GM23248 (cell line): ENCODE results near the gene LHFPL2. TPM values are rescaled to one million over a fixed set of nuclear protein-coding genes. Genes with fewer than 3 reads are reported as not detected.
A peak's percentile ranks its signal among the peaks of the same experiment; 100 is the strongest.

Source experiments
- DNase-seq: peaks from one replicate; pipeline ENCODE4 v3.0.0-alpha.2; 2015
- H2AFZ ChIP-seq: fragments of 200-600 bp; sonication (generic); 2 replicates; pipeline ENCODE4 v1.6.1; 2016; ENCODE audit warnings: antibody characterized with exemption
- H3F3A ChIP-seq: fragments of 200-600 bp; sonication (generic); 2 replicates; pipeline ENCODE4 v1.6.1; 2016; ENCODE audit warnings: mild to moderate bottlenecking, antibody characterized with exemption, mixed run types; ENCODE audit not compliant: insufficient read depth
- H3K27ac ChIP-seq: fragments of 200-600 bp; sonication (generic); 2 replicates; pipeline ENCODE4 v1.5.1; 2016; ENCODE audit warnings: mild to moderate bottlenecking
- H3K27me3 ChIP-seq: fragments of 200-600 bp; sonication (generic); replicated peaks from 2 replicates; pipeline ENCODE4 v1.6.1; 2016; ENCODE audit warnings: mild to moderate bottlenecking; ENCODE audit not compliant: insufficient read depth
- H3K36me3 ChIP-seq: fragments of 200-600 bp; sonication (generic); 2 replicates; pipeline ENCODE4 v1.6.1; 2016; ENCODE audit warnings: low read depth, mild to moderate bottlenecking
- H3K4me1 ChIP-seq: fragments of 200-600 bp; sonication (generic); 2 replicates; pipeline ENCODE4 v1.6.1; 2016; ENCODE audit warnings: mild to moderate bottlenecking; ENCODE audit not compliant: insufficient read depth
- H3K4me2 ChIP-seq: fragments of 200-600 bp; sonication (generic); one replicate; pipeline ENCODE4 v1.6.1; 2016; ENCODE audit warnings: mild to moderate bottlenecking; ENCODE audit not compliant: unreplicated experiment
- H3K4me3 ChIP-seq: fragments of 200-600 bp; sonication (generic); 2 replicates; pipeline ENCODE4 v1.5.1; 2016; ENCODE audit warnings: mild to moderate bottlenecking
- H3K79me2 ChIP-seq: fragments of 200-600 bp; sonication (generic); 2 replicates; pipeline ENCODE4 v1.6.1; 2016; ENCODE audit warnings: mild to moderate bottlenecking; ENCODE audit not compliant: insufficient read depth
- H3K9ac ChIP-seq: fragments of 200-600 bp; sonication (generic); 2 replicates; pipeline ENCODE4 v1.6.1; 2016; ENCODE audit warnings: mild to moderate bottlenecking
- H3K9me2 ChIP-seq: fragments of 200-600 bp; sonication (generic); 2 replicates; pipeline ENCODE4 v1.6.1; 2016; ENCODE audit warnings: mixed run types, mild to moderate bottlenecking, moderate library complexity; ENCODE audit not compliant: insufficient read depth
- H3K9me3 ChIP-seq: fragments of 200-600 bp; sonication (generic); one replicate; pipeline ENCODE4 v1.6.1; 2017; ENCODE audit warnings: low read depth
- H4K20me1 ChIP-seq: fragments of 200-600 bp; sonication (generic); 2 replicates; pipeline ENCODE4 v1.6.0; 2016; ENCODE audit not compliant: insufficient read depth
- EZH2 ChIP-seq: fragments of 200-600 bp; sonication (generic); IDR thresholded peaks from 2 replicates; pipeline ENCODE4 v1.6.1; 2018; ENCODE audit warnings: antibody characterized with exemption, mild to moderate bottlenecking; ENCODE audit not compliant: insufficient read depth, poor library complexity, severe bottlenecking
- EZH2phosphoT487 ChIP-seq: fragments of 200-600 bp; sonication (generic); IDR thresholded peaks from 2 replicates; pipeline ENCODE4 v1.6.1; 2018; ENCODE audit warnings: antibody characterized with exemption, moderate library complexity, mild to moderate bottlenecking, low read depth; ENCODE audit not compliant: insufficient read depth
- WGBS, 2 experiments: methylation state at CpG; one replicate each; pipeline ENCODE4 v1.1.6; 2015 to 2017; ENCODE audit warnings: low lambda C conversion rate in 2 of 2, low coverage in 1 of 2; ENCODE audit errors: missing lambda C conversion rate in 2 of 2; 5-methylcytosine and 5-hydroxymethylcytosine counted together
- in situ Hi-C: fragments of 300-500 bp; cut with MboI; formaldehyde crosslinking; loops from 2 replicates; pipeline ENCODE4 v1.15.0; 2020
- polyA plus RNA-seq: library from polyadenylated mRNA; unstranded; fragments of >200 nt; fragmentation: Nextera tagmentation; extraction: Ambion mirVana; gene quantifications from 2 replicates; pipeline ENCODE4 v1.2.1, GENCODE V29; 2016
- total RNA-seq: library from RNA; depleted of rRNA; stranded (reverse); fragments of >200 nt; shearing (Covaris generic); gene quantifications from 2 replicates; pipeline ENCODE4 v1.2.3, GENCODE V29; 2014

Gene LHFPL2
- total and polyA plus RNA-seq, 2 experiments from 2014 or later, result 8.0 to 13.7 TPM

DNA sequence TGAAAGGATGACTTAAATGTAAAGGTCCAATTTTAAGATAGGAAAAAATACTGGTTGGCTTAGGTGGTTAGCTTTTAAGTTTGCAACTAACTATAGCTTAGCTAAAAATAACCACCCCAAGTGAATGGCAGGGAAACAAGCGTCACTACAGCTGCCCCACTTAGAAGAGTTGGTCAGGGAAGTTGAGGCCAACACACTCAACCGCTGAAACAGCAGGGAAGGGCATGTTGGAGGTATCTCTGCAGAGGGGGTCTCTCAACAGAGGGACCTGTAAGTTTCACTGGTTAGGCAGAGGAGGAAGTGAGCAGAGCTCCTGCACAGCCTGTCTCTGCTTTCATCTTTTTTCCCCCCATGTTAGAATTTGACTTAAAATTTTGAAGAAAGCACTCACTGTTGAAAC is 75.3 kb downstream of the LHFPL2 start:
- no peak for DNase-seq
- H3K4me3 ChIP-seq, result no peak overlapping the region
- no peak overlapping the region for H3K27ac ChIP-seq
- peaks cover 34% of the 10 kb centered on the region for H3K4me1 ChIP-seq
- H2AFZ ChIP-seq, result no peak overlapping the region
- in situ Hi-C loops, result no loop called here
- H3K9me2 ChIP-seq, result no peaks in the 10 kb centered on the region
- H3K9ac ChIP-seq, result no peak overlapping the region
- H3K36me3 ChIP-seq, result no peaks in the 10 kb centered on the region
- H3K4me2 ChIP-seq, result no peak overlapping the region
- H4K20me1 ChIP-seq, result no peaks in the 10 kb centered on the region
- no peaks in the 10 kb centered on the region for H3K27me3 ChIP-seq
- 97 to 98% methylated on average over 2 of the region's 2 CpGs for WGBS, 2 experiments
- H3K79me2 ChIP-seq, result peaks cover 19% of the 10 kb centered on the region
- no peaks in the 10 kb centered on the region for H3K9me3 ChIP-seq
- TF ChIP-seq EZH2phosphoT487 (no peak), EZH2 (no peak)
- H3F3A ChIP-seq, result peaks cover 25% of the 10 kb centered on the region

DNA sequence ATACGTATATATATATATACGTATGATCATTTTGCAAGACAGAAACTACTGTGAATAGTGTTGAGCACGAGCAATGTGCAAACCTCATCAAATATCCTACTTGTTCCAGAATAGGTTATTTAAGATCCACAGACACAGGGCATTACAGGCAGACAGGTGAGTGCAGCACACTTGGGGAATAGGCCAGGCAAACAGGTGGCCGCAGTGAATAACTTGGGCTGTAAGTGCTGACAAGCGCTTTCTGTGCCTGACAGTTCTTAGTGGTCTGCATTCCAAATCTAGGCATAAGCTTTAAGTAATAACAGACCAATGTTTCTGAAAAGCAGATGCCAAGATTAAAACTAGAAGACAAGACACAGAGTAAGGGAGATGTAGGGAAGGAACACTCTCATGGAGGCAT is 77.9 kb downstream of the LHFPL2 start:
- no peak overlapping the region for H3K27ac ChIP-seq
- no peaks in the 10 kb centered on the region for H3K36me3 ChIP-seq
- WGBS, 2 experiments, result 90 to 92% methylated on average over 5 of the region's 5 CpGs
- no peaks in the 10 kb centered on the region for H3K27me3 ChIP-seq
- no peak overlapping the region for H3K4me3 ChIP-seq
- H3K9ac ChIP-seq, result no peak overlapping the region
- no peaks in the 10 kb centered on the region for H3K9me3 ChIP-seq
- in situ Hi-C loops, result no loop called here
- H3K79me2 ChIP-seq, result peaks cover 35% of the 10 kb centered on the region
- H3F3A ChIP-seq, result peaks cover 24% of the 10 kb centered on the region
- no peaks in the 10 kb centered on the region for H4K20me1 ChIP-seq
- DNase-seq, result no peak
- no peak overlapping the region for H2AFZ ChIP-seq
- H3K4me2 ChIP-seq, result no peak overlapping the region
- H3K9me2 ChIP-seq, result no peaks in the 10 kb centered on the region
- peaks cover 33% of the 10 kb centered on the region for H3K4me1 ChIP-seq
- TF ChIP-seq EZH2phosphoT487, result no peak
- TF ChIP-seq EZH2, result no peak

DNA sequence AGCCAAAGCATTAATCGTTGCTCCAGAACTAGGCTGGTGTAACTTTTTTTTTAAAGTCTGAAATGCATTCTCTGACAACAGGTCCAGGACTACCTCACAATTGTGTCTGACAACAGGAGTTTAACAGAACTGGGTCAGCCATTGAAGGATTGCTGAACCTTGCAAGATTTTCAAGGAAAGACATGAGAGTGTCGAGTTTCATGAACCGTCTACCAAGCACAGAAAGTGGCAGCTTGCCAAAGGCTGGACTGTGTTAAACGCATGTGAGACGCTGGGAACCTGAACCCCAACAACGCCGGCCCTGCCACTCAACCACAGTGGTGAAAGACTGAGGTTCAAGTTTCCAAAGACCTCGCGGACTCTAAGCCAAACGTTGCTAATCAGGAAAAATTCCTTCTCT is 79.1 kb downstream of the LHFPL2 start:
- H3K27ac ChIP-seq, result no peak overlapping the region
- no peak overlapping the region for H3K4me3 ChIP-seq
- DNase-seq, result peak; percentile 7
- no peaks in the 10 kb centered on the region for H3K9me3 ChIP-seq
- H2AFZ ChIP-seq, result no peak overlapping the region
- no peak overlapping the region for H3K9ac ChIP-seq
- WGBS, 2 experiments, result 50 to 63% methylated on average over 10 of the region's 10 CpGs
- no peak for TF ChIP-seq EZH2phosphoT487
- no peak for TF ChIP-seq EZH2
- peaks cover 46% of the 10 kb centered on the region for H3K79me2 ChIP-seq
- no peaks in the 10 kb centered on the region for H3K9me2 ChIP-seq
- H3K4me2 ChIP-seq, result no peak overlapping the region
- H3K4me1 ChIP-seq, result peaks cover 26% of the 10 kb centered on the region
- H3K36me3 ChIP-seq, result no peaks in the 10 kb centered on the region
- H4K20me1 ChIP-seq, result no peaks in the 10 kb centered on the region
- H3K27me3 ChIP-seq, result no peaks in the 10 kb centered on the region
- in situ Hi-C loops, result no loop called here
- peaks cover 24% of the 10 kb centered on the region for H3F3A ChIP-seq

DNA sequence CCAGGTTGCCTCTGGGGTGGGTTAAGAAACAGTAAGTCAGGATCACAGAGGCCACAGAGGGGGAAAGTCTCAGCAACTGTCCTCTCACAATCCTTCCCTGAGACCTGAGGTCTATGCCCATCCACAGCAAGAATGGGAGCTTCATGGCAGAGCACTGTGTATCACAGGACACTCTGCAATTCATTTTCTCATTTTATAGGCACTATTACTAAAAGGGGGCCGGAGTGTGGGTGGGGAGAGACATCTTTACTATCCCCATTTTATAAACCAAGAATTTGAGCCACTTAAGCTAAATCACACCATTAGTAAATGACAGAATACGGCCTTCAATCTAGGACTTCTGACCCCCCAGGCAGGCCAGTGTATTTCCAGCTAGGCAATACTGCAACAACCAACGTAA is 79.9 kb downstream of the LHFPL2 start:
- DNase-seq, result no peak
- no peak overlapping the region for H2AFZ ChIP-seq
- no peak overlapping the region for H3K27ac ChIP-seq
- H3F3A ChIP-seq, result peaks cover 24% of the 10 kb centered on the region
- H4K20me1 ChIP-seq, result no peaks in the 10 kb centered on the region
- peaks cover 20% of the 10 kb centered on the region for H3K4me1 ChIP-seq
- no peaks in the 10 kb centered on the region for H3K27me3 ChIP-seq
- TF ChIP-seq EZH2phosphoT487 (no peak), EZH2 (no peak)
- H3K4me2 ChIP-seq, result no peak overlapping the region
- no peaks in the 10 kb centered on the region for H3K9me3 ChIP-seq
- H3K9ac ChIP-seq, result no peak overlapping the region
- WGBS, 2 experiments, result 87 to 91% methylated on average over 3 of the region's 3 CpGs
- H3K9me2 ChIP-seq, result no peaks in the 10 kb centered on the region
- in situ Hi-C loops, result no loop called here
- H3K79me2 ChIP-seq, result peaks cover 48% of the 10 kb centered on the region
- no peaks in the 10 kb centered on the region for H3K36me3 ChIP-seq
- H3K4me3 ChIP-seq, result no peak overlapping the region

DNA sequence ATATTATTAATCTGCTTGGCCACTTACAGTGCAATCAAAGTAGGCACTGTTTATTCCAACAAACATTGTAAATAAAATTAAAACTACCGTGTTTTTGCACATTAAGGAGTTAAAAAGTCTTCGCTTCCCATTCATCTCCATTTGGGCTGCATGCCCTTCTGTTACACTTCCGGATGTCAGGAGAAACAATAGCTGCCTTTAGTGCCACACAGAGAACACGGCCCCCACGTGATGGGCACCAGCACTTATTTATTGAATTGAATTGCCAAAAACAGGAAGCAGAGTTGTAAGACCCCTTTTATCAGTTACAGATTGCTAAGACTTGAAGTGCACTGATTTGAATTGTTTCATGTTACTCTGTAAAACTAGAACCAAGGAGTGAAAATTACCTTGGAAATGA is 80.4 kb downstream of the LHFPL2 start:
- H3K4me3 ChIP-seq, result no peak overlapping the region
- H3K4me1 ChIP-seq, result peaks cover 20% of the 10 kb centered on the region
- no peak for DNase-seq
- H3F3A ChIP-seq, result peaks cover 24% of the 10 kb centered on the region
- H3K27ac ChIP-seq, result no peak overlapping the region
- no peaks in the 10 kb centered on the region for H3K36me3 ChIP-seq
- no peaks in the 10 kb centered on the region for H3K27me3 ChIP-seq
- H3K4me2 ChIP-seq, result no peak overlapping the region
- no peak for TF ChIP-seq EZH2
- no peak for TF ChIP-seq EZH2phosphoT487
- WGBS, 2 experiments, result 43 to 46% methylated on average over 5 of the region's 5 CpGs
- H4K20me1 ChIP-seq, result no peaks in the 10 kb centered on the region
- H2AFZ ChIP-seq, result no peak overlapping the region
- no peaks in the 10 kb centered on the region for H3K9me3 ChIP-seq
- peaks cover 48% of the 10 kb centered on the region for H3K79me2 ChIP-seq
- in situ Hi-C loops, result no loop called here
- no peak overlapping the region for H3K9ac ChIP-seq
- H3K9me2 ChIP-seq, result no peaks in the 10 kb centered on the region
